Body of pancreas (tissue), 4 donors: ENCODE data around the gene JAGN1. TPM values are rescaled to one million over a fixed set of nuclear protein-coding genes. Genes with fewer than 3 reads are reported as not detected.

Experiments
- ATAC-seq: fragments of 150-250 bp; one replicate; pipeline ENCODE4 v1.9.1; 2016
- DNase-seq, 4 donors: peaks; one replicate each; pipeline ENCODE4 v3.0.0-alpha.2; 2019
- H3K27ac ChIP-seq, 4 donors: fragments of 200-600 bp; sonication (generic); 1 replicate in 3 of 4; 2 replicates in 1 of 4; pipeline versions ENCODE4 v1.5.1 to v1.6.1; 2016 to 2019; ENCODE audit warnings: mild to moderate bottlenecking in 1 of 4, mixed read lengths in 1 of 4, moderate library complexity in 1 of 4
- H3K27me3 ChIP-seq, 2 donors: fragments of 200-600 bp; sonication (generic); one replicate each; pipeline ENCODE4 v1.6.0; 2016; ENCODE audit warnings: mild to moderate bottlenecking in 1 of 2
- H3K36me3 ChIP-seq, 2 donors: fragments of 200-600 bp; sonication (generic); replicated peaks in 1 of 2; 2 replicates each; pipeline ENCODE4 v1.5.1; 2016; ENCODE audit warnings: low read depth in 2 of 2; ENCODE audit not compliant: insufficient read depth in 1 of 2
- H3K4me1 ChIP-seq: fragments of 200-600 bp; sonication (generic); one replicate; pipeline ENCODE4 v1.6.0; 2016
- H3K4me3 ChIP-seq, 2 donors: fragments of 200-600 bp; sonication (generic); 1 replicate in 1 of 2; 2 replicates in 1 of 2; pipeline ENCODE4 v1.5.1; 2016 to 2019
- H3K9me3 ChIP-seq, 3 donors: fragments of 200-600 bp; sonication (generic); 1 replicate in 2 of 3; 2 replicates in 1 of 3; pipeline ENCODE4 v1.5.1; 2016
- CTCF ChIP-seq, 7 experiments: fragments of 450-650 bp in 4 of 7; fragments of 200-600 bp in 3 of 7; sonication (generic) in 3 of 7; IDR thresholded peaks; one replicate each; pipeline ENCODE4 v1.5.1; 2016 to 2019; ENCODE audit warnings: antibody characterized with exemption in 7 of 7
- POLR2A ChIP-seq, 3 donors: fragments of 450-650 bp; IDR thresholded peaks; one replicate each; pipeline ENCODE4 v1.6.1; 2016; ENCODE audit warnings: antibody characterized with exemption in 3 of 3, mild to moderate bottlenecking in 2 of 3
- WGBS, 2 donors: methylation state at CpG; one replicate each; pipeline ENCODE4 v1.1.5; 2017; 5-methylcytosine and 5-hydroxymethylcytosine counted together
- intact Hi-C: fragments of 100-400 bp; cut with DNase I; formaldehyde crosslinking; loops from one replicate; pipeline ENCODE4 v1.15.1; 2023
- total RNA-seq, 2 donors: library from RNA; depleted of rRNA; stranded (reverse); fragments of >200 nt; gene quantifications; one replicate each; pipeline ENCODE4 v1.1.0, GENCODE V29; 2016

The JAGN1 gene
- total RNA-seq, 2 donors from 2014 or later = 5.6 to 19.7 TPM

- 72 to 74% methylated on average over 11 of the region's 11 CpGs for WGBS, 2 donors
- no peak overlapping the region for H3K27ac ChIP-seq
- intact Hi-C loops = no loop called here
- H3K27me3 ChIP-seq = no peaks in the 10 kb centered on the region
- H3K9me3 ChIP-seq = no peaks in the 10 kb centered on the region
- DNase-seq (no peak), ATAC-seq (no peak)
- no peaks in the 10 kb centered on the region for H3K36me3 ChIP-seq
- no peak for TF ChIP-seq POLR2A (IDR thresholded peaks at IDR 0.05)
- no peak for TF ChIP-seq CTCF (IDR thresholded peaks at IDR 0.05)
- no peak overlapping the region for H3K4me3 ChIP-seq
- H3K4me1 ChIP-seq = no peaks in the 10 kb centered on the region
Measured at GRCh38 chr3:9884555-9885165, 5.8 kb upstream of the JAGN1 start.

DNA sequence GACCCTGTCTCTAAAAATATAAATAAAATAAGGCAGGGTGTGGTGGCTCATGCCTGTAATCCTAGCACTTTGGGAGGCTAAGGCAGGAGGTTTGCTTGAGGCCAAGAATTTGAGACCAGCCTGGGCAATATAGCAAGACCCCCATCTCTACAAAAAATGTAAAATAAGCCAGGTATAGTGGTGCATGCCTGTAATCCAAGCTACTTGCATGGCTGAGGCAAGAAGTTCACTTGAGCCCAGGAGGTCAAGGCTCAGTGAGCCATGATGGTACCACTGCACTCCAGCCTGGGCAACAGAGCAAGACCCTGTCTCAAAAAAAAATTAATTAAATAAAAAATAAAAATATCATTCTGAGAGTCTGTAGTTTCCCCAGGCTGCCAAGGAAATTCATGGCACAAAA lies 4.1 kb upstream of the JAGN1 start:
- no peaks in the 10 kb centered on the region for H3K27me3 ChIP-seq
- TF ChIP-seq CTCF (IDR thresholded peaks at IDR 0.05) (no peak), POLR2A (IDR thresholded peaks at IDR 0.05) (no peak)
- intact Hi-C loops = no loop called here
- H3K4me3 ChIP-seq = no peak overlapping the region
- H3K4me1 ChIP-seq = peaks cover 3% of the 10 kb centered on the region
- no peaks in the 10 kb centered on the region for H3K9me3 ChIP-seq
- H3K27ac ChIP-seq = no peak overlapping the region
- DNase-seq (no peak), ATAC-seq (no peak)
- H3K36me3 ChIP-seq = no peaks in the 10 kb centered on the region

- H3K27ac ChIP-seq = no peak overlapping the region
- H3K36me3 ChIP-seq = no peaks in the 10 kb centered on the region
- no peak overlapping the region for H3K4me3 ChIP-seq
- H3K9me3 ChIP-seq = no peaks in the 10 kb centered on the region
- DNase-seq (no peak), ATAC-seq (no peak)
- H3K27me3 ChIP-seq = no peaks in the 10 kb centered on the region
- WGBS, 2 donors = 66 to 83% methylated on average over 5 of the region's 5 CpGs
- TF ChIP-seq CTCF (IDR thresholded peaks at IDR 0.05) (no peak), POLR2A (IDR thresholded peaks at IDR 0.05) (no peak)
- intact Hi-C loops = no loop called here
- H3K4me1 ChIP-seq = peaks cover 11% of the 10 kb centered on the region
Measured at GRCh38 chr3:9887480-9887879, 2.9 kb upstream of the JAGN1 start.

DNA sequence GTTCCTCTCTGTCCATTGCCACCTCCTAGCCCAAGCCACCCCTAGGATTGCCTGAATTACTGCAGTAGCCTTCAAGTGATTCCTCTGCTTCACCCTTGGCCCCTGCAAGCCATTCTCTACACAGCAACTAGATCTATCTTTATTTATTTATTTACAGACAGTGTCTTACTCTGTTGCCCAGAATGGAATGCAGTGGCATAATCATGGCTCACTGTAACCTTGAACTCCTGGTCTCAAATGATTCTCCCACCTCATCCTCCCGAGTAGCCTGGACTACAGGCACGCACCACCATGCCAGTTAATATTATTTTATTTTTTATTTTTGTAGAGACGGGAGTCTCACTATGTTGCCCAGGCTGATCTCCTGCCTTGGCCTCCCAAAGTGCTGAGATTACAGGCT lies 1.9 kb upstream of the JAGN1 start:
- Histone ChIP-seq H3K9me3 (no peaks in the 10 kb centered on the region), H3K36me3 (no peaks in the 10 kb centered on the region), H3K27ac (no peak overlapping the region), H3K4me3 (no peak overlapping the region), H3K27me3 (no peaks in the 10 kb centered on the region), H3K4me1 (peaks cover 12% of the 10 kb centered on the region)
- TF ChIP-seq POLR2A (IDR thresholded peaks at IDR 0.05) = no peak
- no peak for TF ChIP-seq CTCF (IDR thresholded peaks at IDR 0.05)
- WGBS, 2 donors = 67 to 71% methylated on average over 3 of the region's 3 CpGs
- intact Hi-C loops = no loop called here
- ATAC-seq (no peak), DNase-seq (no peak)

- ATAC-seq = no peak
- H3K27ac ChIP-seq = no peak overlapping the region
- H3K36me3 ChIP-seq = no peaks in the 10 kb centered on the region
- intact Hi-C loops = no loop called here
- no peaks in the 10 kb centered on the region for H3K27me3 ChIP-seq
- peaks cover 12% of the 10 kb centered on the region for H3K4me1 ChIP-seq
- TF ChIP-seq POLR2A (IDR thresholded peaks at IDR 0.05) = no peak
- no peak for TF ChIP-seq CTCF (IDR thresholded peaks at IDR 0.05)
- H3K9me3 ChIP-seq = no peaks in the 10 kb centered on the region
- 61 to 63% methylated on average over 5 of the region's 5 CpGs for WGBS, 2 donors
- DNase-seq = no peak
- no peak overlapping the region for H3K4me3 ChIP-seq
Measured at GRCh38 chr3:9889405-9889804, 1.0 kb upstream of the JAGN1 start.
